GM23248 (cell line): ENCODE results near the gene ADRA1B.

Source experiments
- EZH2 ChIP-seq: fragments of 200-600 bp; sonication (generic); IDR thresholded peaks from 2 replicates; pipeline ENCODE4 v1.6.1; 2018; ENCODE audit warnings: antibody characterized with exemption, mild to moderate bottlenecking; ENCODE audit not compliant: insufficient read depth, poor library complexity, severe bottlenecking
- EZH2phosphoT487 ChIP-seq: fragments of 200-600 bp; sonication (generic); IDR thresholded peaks from 2 replicates; pipeline ENCODE4 v1.6.1; 2018; ENCODE audit warnings: antibody characterized with exemption, moderate library complexity, mild to moderate bottlenecking, low read depth; ENCODE audit not compliant: insufficient read depth

- TF ChIP-seq EZH2 (no peak), EZH2phosphoT487 (no peak)
These were observed at the start of gene ADRA1B for GRCh38 chr5:159915904-159916840.
